Natural killer cell (primary cell): ENCODE measurements around the gene TCP10L. TPM values are rescaled to one million over a fixed set of nuclear protein-coding genes. Genes with fewer than 3 reads are reported as not detected.

Experiments used
- ATAC-seq, 3 donors: fragments of 150-1000 bp in 2 of 3; fragments of 200-7000 bp in 1 of 3; cut with Tn5 transposase; 1 replicate in 1 of 3; 2 replicates in 2 of 3; pipeline ENCODE4 v1.10.0; 2021; ENCODE audit warnings: mild to moderate bottlenecking in 2 of 3, moderate library complexity in 2 of 3
- DNase-seq, 2 donors: peaks; one replicate each; pipeline versions ENCODE4 v3.0.0 to v3.0.0-alpha.2; 2013 to 2021; ENCODE audit warnings: mixed read lengths in 1 of 2
- H3K27ac ChIP-seq: one replicate; pipeline ENCODE4 v1.5.1; 2013; ENCODE audit warnings: mild to moderate bottlenecking, low read length
- H3K27me3 ChIP-seq: one replicate; pipeline ENCODE4 v1.6.1; 2013; ENCODE audit warnings: low read length; ENCODE audit not compliant: control insufficient read depth, insufficient read depth
- H3K36me3 ChIP-seq: one replicate; pipeline ENCODE4 v1.6.1; 2013; ENCODE audit warnings: low read length; ENCODE audit not compliant: control insufficient read depth, insufficient read depth
- H3K4me1 ChIP-seq: one replicate; pipeline ENCODE4 v1.6.1; 2013; ENCODE audit warnings: low read length; ENCODE audit not compliant: control insufficient read depth, insufficient read depth
- H3K4me3 ChIP-seq: one replicate; pipeline ENCODE4 v1.5.1; 2013; ENCODE audit warnings: low read length
- H3K9me3 ChIP-seq: one replicate; pipeline ENCODE4 v1.6.1; 2013; ENCODE audit warnings: low read length; ENCODE audit not compliant: control insufficient read depth, insufficient read depth
- H3K27ac Mint-ChIP-seq, 2 donors: one replicate each; pipeline ENCODE4 v1.8.0; 2022; ENCODE audit warnings: mild to moderate bottlenecking in 2 of 2, mixed read lengths in 2 of 2, moderate library complexity in 1 of 2
- H3K27me3 Mint-ChIP-seq, 2 donors: one replicate each; pipeline ENCODE4 v1.8.0; 2022; ENCODE audit warnings: low read depth in 2 of 2, mixed read lengths in 2 of 2
- H3K36me3 Mint-ChIP-seq: one replicate; pipeline ENCODE4 v1.8.0; 2022; ENCODE audit warnings: mixed read lengths
- H3K4me1 Mint-ChIP-seq, 2 donors: one replicate each; pipeline ENCODE4 v1.8.0; 2022; ENCODE audit warnings: mixed read lengths in 2 of 2
- H3K4me3 Mint-ChIP-seq: one replicate; pipeline ENCODE4 v1.8.0; 2022; ENCODE audit warnings: mild to moderate bottlenecking, moderate library complexity, mixed read lengths
- H3K9me3 Mint-ChIP-seq, 2 donors: one replicate each; pipeline ENCODE4 v1.8.0; 2022; ENCODE audit warnings: mixed read lengths in 2 of 2
- CTCF ChIP-seq: fragments of 200-600 bp; IDR thresholded peaks from one replicate; pipeline ENCODE4 v1.8.0; 2022; ENCODE audit warnings: antibody characterized with exemption
- WGBS: methylation state at CpG from one replicate; pipeline ENCODE4 v1.1.7; 2013; ENCODE audit warnings: missing lambda C conversion rate; ENCODE audit not compliant: insufficient coverage; 5-methylcytosine and 5-hydroxymethylcytosine counted together
- intact Hi-C: fragments of 100-400 bp; cut with micrococcal nuclease; formaldehyde crosslinking; loops from one replicate; pipeline ENCODE4 v1.14.2; 2022
- total RNA-seq, 4 donors: library from RNA; stranded (reverse); fragments of 120-200 nt in 1 of 4; gene quantifications; one replicate each; pipeline versions ENCODE4 v1.2.3 to v1.2.4, GENCODE V29; 2013 to 2022

The TCP10L gene
- total RNA-seq, 3 donors from 2014 or later (not counting 1 experiment from before 2014, with no cell fraction given), result 0.47 to 1.3 (median 0.93) TPM

- no peaks in the 10 kb centered on the region for H3K36me3 ChIP-seq
- TF ChIP-seq CTCF, result no peak
These were observed 10.1 kb downstream of the TCP10L start for GRCh38 chr21:32574946-32575925.

GRCh38 chr21:32572574-32573420 is 12.5 kb downstream of the TCP10L start:
- intact Hi-C loops, result no loop called here
- Histone ChIP-seq H3K27ac (no peak overlapping the region), H3K4me1 (peaks cover 12% of the 10 kb centered on the region), H3K36me3 (no peaks in the 10 kb centered on the region), H3K27me3 (no peaks in the 10 kb centered on the region), H3K4me3 (no peak overlapping the region), H3K9me3 (no peaks in the 10 kb centered on the region)
- WGBS, result 89% methylated on average over 23 of the region's 25 CpGs
- no peak for TF ChIP-seq CTCF
- DNase-seq (no peak), ATAC-seq (no peak)
- no peak overlapping the region for H3K4me3 Mint-ChIP-seq
- peaks cover 15 to 22% of the 10 kb centered on the region in 2 donors for H3K4me1 Mint-ChIP-seq
- no peaks in the 10 kb centered on the region for H3K9me3 Mint-ChIP-seq
- H3K36me3 Mint-ChIP-seq, result no peaks in the 10 kb centered on the region
- H3K27ac Mint-ChIP-seq, result no peak overlapping the region
- H3K27me3 Mint-ChIP-seq, result no peaks in the 10 kb centered on the region

More at GRCh38 chr21:32574946-32575925, 10.1 kb downstream of the TCP10L start:
- intact Hi-C loops, result no loop called here
- ATAC-seq (no peak), DNase-seq (no peak)
- Mint-ChIP-seq H3K4me1 (peaks cover 0 to 2% of the 10 kb centered on the region in 2 donors), H3K9me3 (no peaks in the 10 kb centered on the region), H3K36me3 (no peaks in the 10 kb centered on the region), H3K27ac (no peak overlapping the region), H3K27me3 (no peaks in the 10 kb centered on the region), H3K4me3 (no peak overlapping the region)
- Histone ChIP-seq H3K4me1 (peaks cover 1% of the 10 kb centered on the region), H3K4me3 (no peak overlapping the region), H3K27ac (no peak overlapping the region), H3K27me3 (no peaks in the 10 kb centered on the region), H3K9me3 (no peaks in the 10 kb centered on the region)
- 89% methylated on average over 26 of the region's 26 CpGs for WGBS

- H3K4me3 Mint-ChIP-seq, result peak overlapping the region; percentile 9
- no peaks in the 10 kb centered on the region for H3K27me3 ChIP-seq
- no peak overlapping the region for H3K4me3 ChIP-seq
- peaks cover 17% of the 10 kb centered on the region for H3K4me1 ChIP-seq
- H3K36me3 Mint-ChIP-seq, result peaks cover 16% of the 10 kb centered on the region
- H3K9me3 ChIP-seq, result no peaks in the 10 kb centered on the region
- H3K9me3 Mint-ChIP-seq, result no peaks in the 10 kb centered on the region
- no peak for TF ChIP-seq CTCF
- intact Hi-C loops, result no loop called here
- no CpG with 5 or more reads among the region's 3 CpGs for WGBS
- peaks cover 12% of the 10 kb centered on the region for H3K36me3 ChIP-seq
- H3K4me1 Mint-ChIP-seq, result peaks cover 22 to 23% of the 10 kb centered on the region in 2 donors
- no peak overlapping the region for H3K27ac ChIP-seq
- H3K27me3 Mint-ChIP-seq, result no peaks in the 10 kb centered on the region
- DNase-seq, result peak in 1 of 2 donors; percentile 8
- peak overlapping the region; percentile 70 to 89 for H3K27ac Mint-ChIP-seq
- ATAC-seq, result no peak
These were observed 14.9 kb downstream of the TCP10L start for GRCh38 chr21:32570456-32570855.
